NCI-H2171 treated with DMSO at 0.1 percent for 48 hours (cell line): ENCODE data around the gene RAB37.

ENCODE experiments used
- DNase-seq: peaks from one replicate; lab custom pipeline; 2025; lab: John Stamatoyannopoulos, UW

Gene RAB37, protein sequence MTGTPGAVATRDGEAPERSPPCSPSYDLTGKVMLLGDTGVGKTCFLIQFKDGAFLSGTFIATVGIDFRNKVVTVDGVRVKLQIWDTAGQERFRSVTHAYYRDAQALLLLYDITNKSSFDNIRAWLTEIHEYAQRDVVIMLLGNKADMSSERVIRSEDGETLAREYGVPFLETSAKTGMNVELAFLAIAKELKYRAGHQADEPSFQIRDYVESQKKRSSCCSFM

DNA sequence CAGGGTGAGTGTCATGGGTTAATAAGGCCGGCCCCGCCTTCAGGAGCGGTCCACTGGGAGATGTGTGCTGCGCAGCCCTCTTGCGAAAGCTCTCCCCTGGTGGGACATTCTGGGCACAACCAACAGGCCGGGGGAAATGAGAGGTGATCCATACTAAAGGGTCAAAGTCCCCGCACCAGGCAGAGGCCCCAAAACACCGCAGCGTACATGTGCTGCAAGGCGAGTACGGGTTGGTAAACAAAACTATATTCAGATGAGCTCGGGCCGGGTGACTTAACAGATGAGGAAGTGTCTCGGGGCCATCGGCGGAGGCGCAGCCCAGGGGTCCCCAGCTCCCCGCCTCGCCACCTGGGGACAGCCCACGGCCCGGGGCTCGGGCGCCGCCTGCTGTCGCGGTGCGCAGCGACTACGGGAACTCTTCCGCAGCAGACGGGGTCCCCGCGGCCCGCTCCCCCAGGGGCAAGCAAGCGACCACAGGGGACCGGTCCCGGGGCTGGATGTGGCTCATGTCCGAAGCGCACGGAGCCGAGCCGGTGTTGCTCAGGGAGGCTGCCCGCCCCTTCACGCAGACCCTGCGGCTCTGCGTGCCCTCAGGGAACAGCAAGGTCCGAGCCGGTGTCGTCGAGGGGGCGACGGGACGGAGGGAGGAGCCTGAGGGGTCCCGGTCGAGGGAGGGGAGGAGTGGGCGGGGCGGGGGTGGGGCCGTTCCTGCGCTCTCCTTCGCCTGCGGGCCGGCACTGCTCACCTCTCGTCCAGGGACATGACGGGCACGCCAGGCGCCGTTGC is at the start of gene RAB37:
Gene RAB37, plus strand, starts transcription at position 744 of the 786 bp plus-strand sequence. Its CDS starts 17 bp downstream, at position 761.
- peak; percentile 67 for DNase-seq

DNA sequence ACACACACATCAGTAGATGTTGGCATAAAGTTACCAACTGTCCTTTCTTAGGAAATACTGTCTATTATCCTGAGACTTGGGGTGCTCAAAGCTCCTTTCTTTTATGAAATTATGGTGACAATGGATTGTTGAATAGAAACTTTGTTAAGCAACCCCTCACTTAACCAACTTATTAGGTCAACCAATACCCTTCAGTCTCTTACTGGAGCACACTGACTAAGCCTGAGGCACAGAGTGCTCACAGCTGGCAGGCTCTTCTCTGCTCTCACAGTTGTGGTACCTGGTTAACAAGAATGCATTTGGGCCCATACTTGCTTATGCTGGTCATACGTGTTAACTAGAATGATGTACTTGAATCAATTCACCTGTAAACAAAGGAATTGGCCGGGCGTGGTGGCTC is 49.2 kb upstream of the RAB37 start:
- no peak for DNase-seq

DNA sequence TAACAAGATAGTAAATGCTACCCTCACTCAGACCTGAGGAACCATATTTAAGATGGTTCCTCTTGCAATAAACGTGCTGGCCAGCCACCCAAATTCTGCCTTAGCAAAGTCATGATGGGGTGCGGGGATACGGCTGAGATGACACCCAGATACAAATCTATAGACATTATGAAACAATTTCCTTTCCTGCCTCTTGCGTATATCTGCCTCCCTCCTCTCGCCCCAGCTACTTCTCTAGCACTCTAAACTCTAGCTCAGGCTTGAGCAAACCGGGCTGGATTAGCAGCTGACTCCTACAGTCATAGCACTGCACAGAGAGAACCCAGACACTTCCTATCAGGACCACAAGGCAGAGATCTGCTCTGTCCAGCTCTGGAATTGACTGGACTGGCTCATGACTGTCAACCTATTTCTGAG is 46.6 kb upstream of the RAB37 start:
- DNase-seq, result no peak

DNA sequence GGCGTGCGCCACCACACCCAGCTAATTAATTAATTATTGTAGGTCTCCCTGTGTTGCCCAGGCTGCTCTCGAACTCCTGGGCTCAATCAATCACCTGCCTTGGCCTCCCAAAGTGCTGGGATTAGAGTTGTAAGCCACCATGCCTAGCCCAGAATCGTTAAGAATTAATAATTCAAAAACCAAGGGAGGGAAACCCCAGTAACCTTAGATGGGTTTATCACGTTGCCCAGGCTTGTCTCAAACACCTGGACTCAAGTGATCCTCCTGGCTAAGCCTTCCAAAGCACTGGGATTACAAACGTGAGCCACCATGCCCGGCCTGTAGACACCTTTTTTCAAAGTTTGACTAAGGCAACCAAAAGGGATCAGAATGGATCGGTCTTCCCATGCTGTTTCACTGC is 45.9 kb upstream of the RAB37 start:
- peak; percentile 67 for DNase-seq

DNA sequence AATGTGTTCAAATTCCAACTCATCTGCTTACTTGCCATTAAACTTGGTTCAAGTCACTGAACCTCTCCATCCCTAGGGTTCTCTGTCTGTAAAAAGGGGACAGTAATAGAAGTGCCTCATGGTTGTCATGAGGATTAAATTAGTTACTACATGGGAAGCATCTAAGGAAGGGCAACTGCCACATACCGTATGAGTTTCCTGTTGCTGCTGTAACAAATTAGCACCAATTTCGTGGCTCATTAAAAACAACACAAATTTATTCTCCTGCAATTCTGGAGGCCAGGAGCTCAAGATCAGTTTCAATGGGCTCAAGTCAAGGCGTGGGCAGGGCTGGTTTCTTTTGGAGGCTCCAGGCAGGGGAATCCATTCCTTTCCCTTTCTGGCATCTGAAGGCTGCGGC is 43.0 kb upstream of the RAB37 start:
- no peak for DNase-seq

DNA sequence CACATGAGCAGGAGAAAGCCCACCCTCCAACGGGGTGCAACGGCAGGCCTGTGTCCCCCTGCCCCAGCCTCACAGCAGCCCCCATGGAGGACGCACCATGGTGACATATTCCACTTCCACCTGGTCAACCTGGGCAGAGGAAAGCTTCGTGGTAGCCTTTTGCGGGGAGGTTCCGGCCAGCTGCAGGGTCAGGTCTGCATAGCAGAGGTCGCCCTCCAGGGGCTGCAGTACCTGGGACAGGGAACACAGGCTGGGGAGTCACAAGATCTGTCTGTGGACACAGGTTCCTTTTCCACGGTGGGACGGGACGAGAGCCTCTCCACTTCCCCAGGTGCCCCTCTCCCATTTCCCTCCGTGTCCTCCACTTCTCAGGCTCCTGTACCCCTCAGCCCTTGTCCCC is 41.4 kb upstream of the RAB37 start:
- no peak for DNase-seq

DNA sequence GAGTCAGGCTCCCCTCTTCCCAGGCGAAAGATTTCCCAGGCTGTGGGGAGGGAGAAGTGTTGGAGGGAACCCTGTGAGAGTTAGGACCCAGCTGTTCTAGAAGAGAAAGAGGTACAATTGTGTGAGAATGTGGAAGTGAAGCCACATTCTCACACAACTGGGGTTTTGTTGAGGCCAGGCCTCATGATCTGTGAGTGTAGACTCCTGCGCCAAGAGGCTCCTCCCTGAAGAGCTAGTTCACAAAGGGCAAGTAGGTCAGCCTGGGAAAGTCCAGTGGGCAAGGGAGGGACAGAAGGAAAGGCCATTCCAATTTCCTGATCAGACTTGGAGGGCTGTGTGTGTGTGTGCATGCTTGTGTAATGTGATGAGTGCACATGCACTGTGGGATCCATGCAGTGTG is 39.5 kb upstream of the RAB37 start:
- DNase-seq, result no peak

DNA sequence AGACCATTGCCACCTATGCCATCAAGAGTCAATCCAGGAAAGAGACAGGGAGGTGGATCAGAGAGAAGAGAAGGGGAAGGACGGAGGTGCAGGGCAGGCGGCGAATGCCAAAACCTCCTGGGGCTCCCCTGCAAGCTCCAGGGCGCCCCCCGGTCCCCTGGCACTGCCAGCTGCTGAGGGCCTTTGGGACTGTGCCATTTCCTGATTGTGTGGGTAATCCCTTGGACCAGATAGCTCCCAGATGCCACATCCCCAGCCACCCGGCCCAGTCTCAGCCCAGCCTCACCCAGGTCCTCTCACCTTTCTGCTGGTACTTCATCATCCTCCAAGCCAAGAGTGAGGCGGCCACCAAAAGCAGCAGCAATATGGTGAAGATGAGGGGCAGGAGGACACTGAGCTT is 39.0 kb upstream of the RAB37 start:
- no peak for DNase-seq

DNA sequence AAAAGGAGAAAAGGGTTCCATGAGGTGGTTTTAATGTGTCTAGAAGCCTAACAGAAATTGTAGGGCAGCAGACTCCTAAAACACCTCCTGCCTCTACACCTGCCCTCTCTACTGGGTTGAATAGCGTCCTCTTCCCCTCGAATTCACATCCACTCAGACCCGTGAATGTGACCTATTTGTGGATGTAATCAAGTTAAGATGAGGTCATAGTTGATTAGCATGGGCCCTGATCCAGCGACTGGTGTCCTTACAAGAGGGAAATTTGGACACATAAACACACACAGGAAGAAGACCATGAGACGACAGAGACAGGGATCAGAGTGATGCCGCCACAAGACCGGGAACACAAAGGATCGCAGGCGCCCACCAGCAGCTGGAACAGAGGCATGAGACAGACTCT is 37.8 kb upstream of the RAB37 start:
- no peak for DNase-seq

DNA sequence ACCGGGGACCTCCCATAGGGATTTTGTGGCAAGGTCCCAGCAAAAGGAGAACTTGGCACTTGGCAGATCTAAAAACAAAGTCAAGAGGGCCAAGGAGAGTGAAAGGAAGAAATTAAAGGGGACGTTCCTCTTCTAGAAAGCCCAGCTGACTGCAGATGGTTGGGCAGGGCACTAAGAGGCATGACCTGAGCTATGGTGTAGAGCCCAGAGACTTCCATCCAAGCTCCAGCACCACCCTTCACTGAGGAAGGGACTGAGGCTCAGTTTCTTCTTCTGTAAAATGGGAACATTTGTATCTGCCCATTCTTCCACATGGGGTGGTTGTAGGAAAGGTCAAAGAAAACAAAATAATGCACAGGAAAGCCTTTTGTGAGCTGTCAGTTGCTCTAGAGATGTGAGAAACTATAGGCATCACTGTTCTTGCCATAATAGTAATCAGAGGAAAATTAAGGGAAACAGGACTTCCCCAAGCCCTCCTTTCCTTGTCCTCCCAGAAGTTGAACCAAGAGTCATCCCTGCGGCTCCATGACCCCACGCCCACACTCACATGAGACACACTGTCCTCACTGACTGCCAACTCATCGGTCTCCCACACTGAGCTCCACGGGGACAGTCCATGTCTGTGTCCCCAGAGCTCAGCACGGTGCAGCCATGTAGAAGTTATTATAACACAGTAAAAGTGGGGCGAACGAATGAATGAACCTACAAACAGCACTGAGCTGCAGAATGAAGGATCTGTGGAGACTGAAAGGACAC is 34.8 kb upstream of the RAB37 start:
- DNase-seq, result no peak

DNA sequence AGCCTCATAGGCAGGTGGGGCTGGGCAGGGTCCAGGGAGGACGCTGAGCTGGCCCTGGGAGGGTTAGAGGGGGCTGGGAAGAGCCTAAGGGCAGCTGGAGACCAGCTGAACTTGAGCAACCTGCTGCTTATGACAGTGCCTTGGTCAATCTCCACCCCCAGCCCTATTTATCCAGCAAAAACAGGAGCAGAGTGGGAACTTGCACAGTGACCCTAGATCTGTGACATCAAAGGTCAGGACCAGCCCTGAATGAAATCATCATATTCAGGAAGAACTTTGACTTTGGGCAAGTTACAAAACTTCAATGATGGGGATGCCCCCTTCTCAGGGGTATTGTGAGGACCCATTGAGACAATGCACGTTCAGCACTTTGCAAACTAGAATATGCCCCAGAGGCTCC is 33.7 kb upstream of the RAB37 start:
- DNase-seq, result no peak

DNA sequence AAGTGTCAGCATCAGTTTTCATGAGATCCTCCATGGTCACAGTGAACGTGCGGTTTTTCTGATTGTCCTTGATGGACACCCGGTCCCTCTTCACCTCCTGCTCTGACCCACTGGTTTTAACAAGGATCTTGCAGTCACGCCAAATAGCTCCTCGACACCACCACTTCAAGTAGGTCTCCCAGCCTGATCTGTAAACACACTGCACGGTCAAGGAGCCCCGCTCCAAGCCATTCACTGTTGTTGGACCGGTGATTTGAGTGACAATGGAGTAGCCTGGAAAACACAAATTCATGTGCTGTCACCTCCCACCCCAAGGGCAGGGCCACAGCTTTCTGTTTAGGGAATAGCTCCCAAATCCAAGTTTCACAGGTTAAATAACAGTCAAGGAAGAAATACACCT is 32.5 kb upstream of the RAB37 start:
- DNase-seq, result no peak

DNA sequence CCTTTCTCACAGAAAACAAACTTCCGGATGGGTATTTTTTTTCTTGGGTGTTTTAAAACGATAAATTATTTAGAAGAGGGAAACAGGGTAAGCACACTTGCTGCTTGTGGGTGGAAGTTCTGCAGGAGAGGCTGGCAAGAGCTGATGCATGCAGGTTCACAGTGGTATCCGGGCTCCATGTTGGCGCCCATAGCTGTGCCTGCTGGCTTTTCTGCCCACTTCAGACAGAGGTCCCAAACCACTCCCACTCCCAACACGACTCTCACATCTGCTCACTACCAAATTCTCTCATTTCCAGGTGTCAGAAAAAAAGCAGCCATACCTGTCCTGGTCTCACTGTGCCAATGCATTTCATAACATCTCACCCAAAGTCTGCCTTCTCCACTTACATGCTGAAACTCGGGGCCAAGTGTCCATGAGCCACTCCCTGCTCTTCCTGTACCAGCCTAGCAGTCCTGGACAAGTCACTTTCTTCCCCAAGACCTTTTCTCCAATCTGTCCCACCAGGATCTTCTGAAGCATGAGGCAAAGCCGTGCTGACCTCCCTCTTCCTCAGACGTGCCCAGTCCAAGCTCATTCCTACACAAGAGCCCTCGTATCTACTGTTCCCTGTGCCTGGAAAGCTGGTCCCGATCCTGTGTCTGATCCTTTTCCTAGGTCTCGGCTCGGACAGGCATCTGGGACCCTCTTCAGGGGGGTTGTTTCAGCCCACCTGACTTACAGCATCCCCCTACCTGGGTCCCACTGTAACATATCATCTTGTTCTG is 25.8 kb upstream of the RAB37 start:
- no peak for DNase-seq

DNA sequence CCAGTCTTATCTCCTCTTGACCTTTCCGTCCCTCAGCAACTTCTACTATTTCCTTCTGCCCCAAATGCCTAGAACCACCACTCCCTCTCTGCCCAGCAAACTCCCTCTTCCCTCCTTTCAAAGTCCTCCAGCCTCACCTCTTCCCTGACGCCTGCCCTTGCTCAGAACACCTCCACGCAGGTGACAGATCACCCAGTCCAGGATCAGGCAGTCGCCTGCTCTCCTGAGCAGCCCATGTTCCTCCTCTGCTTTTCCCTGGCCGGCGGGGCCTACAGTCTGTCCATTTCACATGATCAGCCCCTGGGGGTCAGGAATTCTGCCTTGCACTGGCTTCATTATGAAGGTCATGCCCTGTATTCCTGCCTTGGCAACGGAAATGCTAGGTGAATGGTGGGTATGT is 24.8 kb upstream of the RAB37 start:
- DNase-seq, result no peak

DNA sequence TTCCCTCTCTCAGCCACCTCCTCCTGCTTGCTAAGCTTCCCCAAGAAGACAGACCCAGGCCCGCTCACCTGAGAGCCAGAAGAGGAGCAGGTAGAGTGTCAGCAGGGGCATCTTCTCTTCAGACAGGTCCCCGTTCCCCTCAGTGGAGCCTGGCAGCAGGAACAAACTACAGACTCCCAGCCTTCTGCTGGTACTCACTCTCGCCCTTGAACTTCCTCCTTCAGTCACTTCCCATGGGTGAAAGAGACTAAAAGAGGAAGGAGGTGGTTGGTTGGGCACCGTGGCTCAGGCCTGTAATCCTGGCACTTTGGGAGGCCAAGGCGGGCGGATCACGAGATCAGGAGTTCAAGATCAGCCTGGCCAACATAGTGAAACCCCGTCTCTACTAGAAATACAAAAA is 24.3 kb upstream of the RAB37 start, which contains the start of gene CD300LF:
Gene CD300LF, minus strand, starts transcription at position 168 of the 400 bp plus-strand sequence. Its CDS starts 57 bp downstream, at position 111.
- no peak for DNase-seq

DNA sequence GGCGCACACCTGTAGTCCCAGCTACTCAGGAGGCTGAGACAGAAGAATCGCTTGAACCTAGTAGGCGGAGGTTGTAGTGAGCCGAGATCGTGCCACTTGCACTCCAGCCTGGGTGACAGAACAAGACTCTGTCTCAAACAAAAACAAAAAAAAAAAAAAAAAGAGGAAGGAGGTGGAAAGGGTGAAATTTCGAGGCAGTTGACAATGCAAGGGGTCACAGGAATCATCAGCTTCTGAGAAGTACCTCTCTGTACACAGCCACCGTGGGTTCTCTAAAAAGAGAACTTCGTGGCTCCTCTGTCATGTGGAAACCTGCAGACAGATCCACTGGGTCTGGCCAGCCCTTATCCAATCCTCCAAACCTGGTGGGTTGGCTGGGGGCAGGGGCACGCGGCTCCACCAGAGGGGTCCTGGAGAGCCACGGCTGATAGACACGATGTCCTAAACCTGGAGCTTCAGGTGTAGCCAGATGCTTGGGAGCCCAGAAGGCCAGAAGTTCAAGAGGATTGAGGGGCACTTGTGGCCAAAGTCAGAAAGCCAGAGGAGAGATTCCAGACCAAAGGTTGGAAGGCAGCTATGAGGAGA is 23.8 kb upstream of the RAB37 start:
- DNase-seq, result no peak

DNA sequence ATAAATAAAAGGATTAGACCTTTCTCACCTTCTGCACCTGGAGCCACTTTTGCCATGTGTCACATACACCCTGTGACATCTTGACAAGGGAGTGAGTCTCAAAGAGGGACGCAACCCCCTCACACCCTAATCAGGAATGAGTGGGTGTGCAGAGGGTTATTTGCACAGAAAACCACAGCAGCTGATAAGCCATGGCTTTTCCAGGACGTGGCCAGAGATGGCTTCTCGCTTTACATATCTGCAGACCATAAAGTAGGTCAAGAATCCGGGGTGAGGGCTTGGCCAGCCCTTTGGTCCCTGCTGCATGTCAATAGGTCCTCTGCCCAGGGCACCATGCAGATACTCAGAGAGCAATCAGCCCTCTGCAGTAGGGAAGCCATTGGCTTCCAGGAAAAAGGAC is 21.9 kb upstream of the RAB37 start:
- no peak for DNase-seq

DNA sequence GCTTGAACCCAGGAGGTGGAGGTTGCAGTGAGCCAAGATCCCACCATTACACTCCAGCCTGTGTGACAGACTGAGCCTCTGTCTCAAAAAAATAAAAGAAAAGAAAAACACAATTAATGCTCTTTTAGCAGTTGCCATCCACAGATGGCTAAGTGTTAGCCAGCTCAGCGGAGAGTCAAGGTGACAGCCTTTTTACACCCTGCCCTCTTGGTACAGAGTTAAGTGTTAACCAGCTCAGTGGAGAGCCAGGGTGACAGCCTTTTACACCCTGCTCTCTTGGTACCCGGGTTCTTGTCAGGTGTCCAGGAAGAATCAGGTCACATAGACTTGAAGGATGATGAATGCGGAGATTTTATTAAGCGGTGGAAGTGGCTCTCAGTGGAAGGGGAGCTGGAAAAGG is 16.6 kb upstream of the RAB37 start:
- no peak for DNase-seq

DNA sequence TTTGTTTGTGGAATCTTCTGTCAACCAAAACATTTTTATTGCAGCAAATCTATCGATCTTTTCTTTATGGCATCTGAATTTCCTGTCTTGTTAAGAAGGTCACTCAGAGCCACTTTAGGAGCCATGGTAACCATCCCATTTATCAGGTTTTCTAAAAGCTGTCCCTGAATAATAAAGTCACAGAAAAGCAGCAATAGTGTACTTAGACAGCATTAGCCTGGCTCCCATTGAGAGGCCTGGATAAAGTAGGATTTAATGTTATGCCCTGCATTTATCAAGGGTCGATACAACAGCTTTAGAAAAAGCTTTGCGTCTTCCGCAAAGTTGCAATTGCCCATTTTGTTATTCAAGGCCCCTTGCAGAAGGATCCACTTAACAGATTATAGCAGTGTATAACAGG is 14.3 kb upstream of the RAB37 start:
- DNase-seq, result no peak

DNA sequence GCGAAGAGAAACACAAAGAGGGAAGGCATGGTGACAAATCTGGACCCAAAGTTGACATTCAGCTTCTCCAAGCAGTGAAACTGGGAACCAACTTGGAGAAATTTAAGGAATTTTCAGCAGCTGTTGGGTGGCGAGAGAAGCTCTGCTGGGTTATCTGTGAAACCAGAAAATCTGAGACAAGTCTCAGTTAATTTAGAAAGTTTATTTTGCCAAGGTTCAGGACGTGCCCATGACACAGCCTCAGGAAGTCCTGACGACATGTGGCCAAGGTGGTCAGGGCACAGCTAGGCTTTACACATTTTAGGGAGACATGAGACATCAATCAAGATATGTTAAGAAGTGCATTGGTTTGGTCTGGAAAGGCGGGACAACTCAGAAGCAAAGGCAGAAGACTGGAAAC is 13.2 kb upstream of the RAB37 start:
- DNase-seq, result no peak

DNA sequence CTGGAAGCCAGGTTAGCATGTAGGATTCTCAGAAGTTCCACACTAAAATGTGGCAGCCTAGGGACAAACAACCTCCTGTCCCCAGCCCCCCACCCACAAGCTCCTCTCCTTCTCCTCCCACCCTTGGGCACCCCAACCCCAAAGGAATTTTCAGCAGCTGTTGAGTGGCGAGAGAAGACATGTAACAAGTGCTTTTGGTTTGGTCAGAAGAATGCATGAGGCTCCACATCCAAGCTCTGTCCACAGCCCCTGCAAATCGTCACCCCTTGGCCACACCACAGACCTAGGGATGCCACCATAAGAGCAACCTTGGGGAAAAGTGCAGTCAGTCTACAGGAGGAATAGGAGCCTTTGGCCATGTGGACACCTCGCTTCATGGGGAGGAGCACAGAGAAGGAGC is 11.9 kb upstream of the RAB37 start:
- DNase-seq, result no peak
